OCI-LY3 (cell line): ENCODE data around the gene DENND11.

ENCODE experiments used
- EZH2phosphoT487 ChIP-seq: fragments of 200-600 bp; shearing (Covaris generic); IDR thresholded peaks from 2 replicates; pipeline ENCODE4 v1.6.1; 2018; ENCODE audit warnings: antibody characterized with exemption, mixed run types, low read depth
- TF ChIP-seq, protein P1 (sequence below): fragments of 200-600, 300-600 bp; sonication (generic); IDR thresholded peaks from 2 replicates; pipeline ENCODE4 v1.5.1; 2014; ENCODE audit warnings: antibody characterized with exemption, low read length, low read depth

- TF ChIP-seq, protein P1, sequence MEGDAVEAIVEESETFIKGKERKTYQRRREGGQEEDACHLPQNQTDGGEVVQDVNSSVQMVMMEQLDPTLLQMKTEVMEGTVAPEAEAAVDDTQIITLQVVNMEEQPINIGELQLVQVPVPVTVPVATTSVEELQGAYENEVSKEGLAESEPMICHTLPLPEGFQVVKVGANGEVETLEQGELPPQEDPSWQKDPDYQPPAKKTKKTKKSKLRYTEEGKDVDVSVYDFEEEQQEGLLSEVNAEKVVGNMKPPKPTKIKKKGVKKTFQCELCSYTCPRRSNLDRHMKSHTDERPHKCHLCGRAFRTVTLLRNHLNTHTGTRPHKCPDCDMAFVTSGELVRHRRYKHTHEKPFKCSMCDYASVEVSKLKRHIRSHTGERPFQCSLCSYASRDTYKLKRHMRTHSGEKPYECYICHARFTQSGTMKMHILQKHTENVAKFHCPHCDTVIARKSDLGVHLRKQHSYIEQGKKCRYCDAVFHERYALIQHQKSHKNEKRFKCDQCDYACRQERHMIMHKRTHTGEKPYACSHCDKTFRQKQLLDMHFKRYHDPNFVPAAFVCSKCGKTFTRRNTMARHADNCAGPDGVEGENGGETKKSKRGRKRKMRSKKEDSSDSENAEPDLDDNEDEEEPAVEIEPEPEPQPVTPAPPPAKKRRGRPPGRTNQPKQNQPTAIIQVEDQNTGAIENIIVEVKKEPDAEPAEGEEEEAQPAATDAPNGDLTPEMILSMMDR: no peak
- TF ChIP-seq EZH2phosphoT487: no peak
These were observed 16.5 kb downstream of the DENND11 start for GRCh38 chr7:141685285-141686023.
